C4-2B (cell line): ENCODE data around the gene NDUFV2.

Experiments used
- CTCF ChIP-seq: fragments of 450-650 bp; conservative IDR thresholded peaks from 2 replicates; pipeline ENCODE4 v1.5.1; 2017; ENCODE audit warnings: mild to moderate bottlenecking
- ZFX ChIP-seq: fragments of 450-650 bp; IDR thresholded peaks from 2 replicates; pipeline ENCODE4 v1.6.1; 2017

- TF ChIP-seq CTCF = no peak
- TF ChIP-seq ZFX = no peak
These were observed 7.0 kb downstream of the NDUFV2 start for GRCh38 chr18:9109523-9109922.
